Left kidney (tissue), 8 donors: ENCODE data around the gene ZFP82. TPM values are rescaled to one million over a fixed set of nuclear protein-coding genes. Genes with fewer than 3 reads are reported as not detected.

ENCODE experiments used
- DNase-seq: peaks from one replicate; pipeline ENCODE4 v3.0.0-alpha.2; 2013
- long read RNA-seq, 8 donors: transcript quantifications; one replicate each; lab custom pipeline, GENCODE V29; 2026
- polyA plus RNA-seq: library from polyadenylated mRNA; unstranded; fragments of 120-200 nt; gene quantifications from one replicate; pipeline ENCODE4 v1.2.1, GENCODE V29; 2013; ENCODE audit not compliant: insufficient read length

ZFP82 gene
- 16.9 TPM for polyA plus RNA-seq
- long read RNA-seq, donor 1, full-length matches to known transcripts = 14 of 14 reads
- long read RNA-seq, donor 1, partial matches to known transcripts = 0 of 14 reads
- long read RNA-seq, donor 1, other reads (novel, unspliced or antisense) = 0 of 14 reads
- long read RNA-seq, donor 2, full-length matches to known transcripts = 14 of 14 reads
- long read RNA-seq, donor 2, partial matches to known transcripts = 0 of 14 reads
- long read RNA-seq, donor 2, other reads (novel, unspliced or antisense) = 0 of 14 reads
- long read RNA-seq, donor 3, full-length matches to known transcripts = 6 of 6 reads
- long read RNA-seq, donor 3, partial matches to known transcripts = 0 of 6 reads
- long read RNA-seq, donor 3, other reads (novel, unspliced or antisense) = 0 of 6 reads
- long read RNA-seq, donor 4, full-length matches to known transcripts = 2 of 2 reads
- long read RNA-seq, donor 4, partial matches to known transcripts = 0 of 2 reads
- long read RNA-seq, donor 4, other reads (novel, unspliced or antisense) = 0 of 2 reads
- long read RNA-seq, donor 5, full-length matches to known transcripts = 10 of 10 reads
- long read RNA-seq, donor 5, partial matches to known transcripts = 0 of 10 reads
- long read RNA-seq, donor 5, other reads (novel, unspliced or antisense) = 0 of 10 reads
- long read RNA-seq, donor 6, full-length matches to known transcripts = 6 of 6 reads
- long read RNA-seq, donor 6, partial matches to known transcripts = 0 of 6 reads
- long read RNA-seq, donor 6, other reads (novel, unspliced or antisense) = 0 of 6 reads
- long read RNA-seq, donor 7, full-length matches to known transcripts = 16 of 16 reads
- long read RNA-seq, donor 7, partial matches to known transcripts = 0 of 16 reads
- long read RNA-seq, donor 7, other reads (novel, unspliced or antisense) = 0 of 16 reads
- long read RNA-seq, donor 8, partial matches to known transcripts = 0 of 1 reads
- long read RNA-seq, donor 8, other reads (novel, unspliced or antisense) = 0 of 1 reads

DNA sequence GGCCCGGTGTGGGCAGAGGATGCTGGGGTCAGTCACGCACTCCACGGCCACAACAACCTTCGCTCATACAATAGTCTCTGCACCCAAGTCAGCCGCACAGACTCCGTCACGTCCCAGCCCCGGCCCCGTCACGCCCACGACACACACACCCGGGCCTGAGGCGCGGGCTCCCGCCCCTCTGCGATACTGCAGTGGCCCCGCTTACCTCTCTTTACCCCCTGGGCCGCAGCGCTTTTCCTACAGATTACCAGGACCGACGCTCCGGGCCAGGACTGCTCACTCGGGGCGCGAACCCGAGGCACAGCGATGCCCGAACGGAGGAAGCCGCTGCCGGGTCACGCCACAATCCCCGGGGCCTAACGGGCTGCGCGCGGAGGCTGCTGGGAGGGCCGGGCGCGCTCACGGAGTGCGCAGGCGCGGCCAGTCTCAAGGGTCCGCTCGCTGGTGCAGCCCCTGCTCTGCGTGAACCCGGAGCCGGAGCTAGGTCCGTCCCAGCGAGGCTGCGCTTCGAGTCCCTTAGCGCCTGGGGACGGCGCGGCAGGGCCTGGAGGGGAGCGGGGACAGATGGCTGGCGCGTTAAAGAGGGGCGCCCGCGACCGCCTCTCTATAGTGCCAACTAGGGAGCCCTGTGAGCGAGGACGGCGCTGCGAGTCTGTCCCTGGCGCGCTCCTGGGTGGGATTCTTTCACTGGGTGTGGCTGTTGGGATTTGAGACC is at the start of gene ZFP82:
TSS of gene ZFP82 (minus strand) at position 358 of the 715 bp plus-strand sequence. CDS start 8,855 bp downstream, outside the sequence.
- peak; percentile 85 for DNase-seq

GRCh38 chr19:36460046-36460445 is 41.6 kb upstream of the ZFP82 start:
- no peak for DNase-seq

DNA sequence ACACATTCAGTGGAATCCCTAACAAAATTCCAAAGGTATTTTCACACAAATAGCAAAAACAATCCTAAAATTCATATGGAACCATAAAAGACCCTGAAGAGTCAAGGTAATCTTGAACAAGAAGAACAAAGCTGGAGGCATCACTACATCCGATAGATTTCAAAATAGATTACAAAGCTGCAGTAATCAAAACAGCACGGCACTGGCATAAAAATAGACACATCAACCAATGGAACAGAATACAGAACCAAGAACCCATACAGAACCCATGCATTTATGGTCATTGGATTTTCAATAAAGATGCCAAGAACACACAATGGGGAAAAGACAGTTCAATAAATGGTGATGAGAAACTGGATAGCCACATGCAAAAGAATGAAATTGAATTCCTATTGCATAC is 38.4 kb upstream of the ZFP82 start:
- no peak for DNase-seq

DNA sequence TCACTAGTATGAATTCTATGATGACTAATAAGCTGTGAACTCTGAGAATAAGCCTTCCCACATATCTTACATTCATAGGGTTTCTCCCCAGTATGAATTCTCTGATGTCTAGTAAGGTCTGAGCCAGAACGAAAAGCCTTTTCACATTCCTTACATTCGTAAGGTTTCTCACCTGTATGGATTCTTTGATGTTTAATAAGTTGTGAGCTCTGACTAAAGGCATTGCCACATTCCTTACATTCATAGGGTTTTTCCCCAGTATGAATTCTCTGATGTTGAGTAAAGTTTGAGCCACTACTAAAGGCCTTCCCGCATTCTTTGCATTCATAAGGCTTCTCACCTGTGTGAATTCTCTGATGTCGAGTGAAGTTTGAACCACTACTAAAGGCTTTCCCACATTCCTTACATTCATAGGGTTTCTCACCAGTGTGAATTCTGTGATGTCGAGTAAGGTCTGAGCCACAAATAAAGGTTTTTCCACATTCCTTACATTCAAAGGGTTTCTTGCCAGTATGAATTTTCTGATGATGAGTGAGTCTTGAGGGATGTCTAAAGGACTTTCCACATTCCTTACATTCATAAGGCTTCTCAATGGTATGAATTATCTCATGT is 30.7 kb upstream of the ZFP82 start:
- no peak for DNase-seq

DNA sequence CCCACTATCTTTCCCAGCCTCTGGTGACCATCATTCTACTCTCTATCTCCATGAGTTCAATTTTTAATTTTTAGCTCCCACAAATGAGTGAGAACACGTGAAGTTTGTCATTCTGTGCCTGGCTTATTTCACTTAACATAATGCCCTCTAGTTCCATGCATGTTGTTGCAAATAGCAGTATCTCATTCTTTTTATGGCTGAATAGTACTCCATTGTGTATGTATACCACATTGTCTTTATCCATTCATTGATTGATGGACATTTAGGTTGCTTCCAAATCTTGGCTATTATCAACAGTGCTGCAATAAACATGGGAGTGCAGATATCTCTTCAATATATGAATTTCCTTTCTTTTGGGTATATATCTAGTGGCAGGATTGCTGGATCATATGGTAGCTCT is 22.9 kb upstream of the ZFP82 start:
- no peak for DNase-seq

DNA sequence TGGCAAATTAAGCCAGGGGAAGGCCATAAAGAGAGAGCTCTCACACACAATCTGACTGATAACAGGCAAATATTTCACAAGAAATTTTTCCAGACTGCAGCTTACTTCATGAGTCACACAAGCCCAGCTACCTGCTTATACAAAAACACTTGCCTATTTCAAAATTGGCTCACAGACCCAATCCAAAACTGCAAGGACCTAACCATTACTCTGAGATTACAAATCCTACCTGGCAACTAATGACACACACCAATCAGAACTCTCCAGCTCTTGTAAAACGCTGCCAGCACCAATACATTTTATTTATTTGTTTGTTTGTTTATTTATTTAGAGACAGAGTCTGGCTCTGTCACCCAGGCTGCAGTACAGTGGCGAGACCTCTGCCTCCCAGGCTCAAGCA is 18.1 kb upstream of the ZFP82 start:
- DNase-seq = no peak

DNA sequence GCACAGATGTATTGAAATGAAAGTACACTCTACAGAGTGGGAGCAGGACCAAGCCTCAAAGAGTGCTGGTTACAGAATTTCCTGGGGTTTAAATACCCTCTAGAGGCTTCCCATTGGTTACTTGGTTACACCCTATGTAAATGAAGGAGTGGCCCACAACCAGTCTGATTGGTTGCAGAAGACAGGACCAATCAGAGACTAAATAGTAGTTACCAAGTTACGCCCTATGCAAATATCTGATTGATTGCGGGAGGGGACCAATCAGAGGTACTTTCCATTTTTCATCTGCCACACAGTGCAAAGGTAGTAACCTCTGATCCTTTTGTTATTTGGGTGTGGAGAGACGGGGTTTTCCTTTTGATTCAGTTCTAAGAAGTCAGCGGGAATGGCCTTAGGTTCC is 5.5 kb upstream of the ZFP82 start:
- DNase-seq = no peak

- no peak for DNase-seq
These were observed 3.5 kb upstream of the ZFP82 start for GRCh38 chr19:36421749-36422481.

GRCh38 chr19:36420961-36421748 is 2.7 kb upstream of the ZFP82 start:
- DNase-seq = peak; percentile 47

- no peak for DNase-seq
These were observed 625 bp downstream of the ZFP82 start for GRCh38 chr19:36417752-36418286.

GRCh38 chr19:36409841-36410240 is 8.6 kb downstream of the ZFP82 start:
- DNase-seq = no peak

DNA sequence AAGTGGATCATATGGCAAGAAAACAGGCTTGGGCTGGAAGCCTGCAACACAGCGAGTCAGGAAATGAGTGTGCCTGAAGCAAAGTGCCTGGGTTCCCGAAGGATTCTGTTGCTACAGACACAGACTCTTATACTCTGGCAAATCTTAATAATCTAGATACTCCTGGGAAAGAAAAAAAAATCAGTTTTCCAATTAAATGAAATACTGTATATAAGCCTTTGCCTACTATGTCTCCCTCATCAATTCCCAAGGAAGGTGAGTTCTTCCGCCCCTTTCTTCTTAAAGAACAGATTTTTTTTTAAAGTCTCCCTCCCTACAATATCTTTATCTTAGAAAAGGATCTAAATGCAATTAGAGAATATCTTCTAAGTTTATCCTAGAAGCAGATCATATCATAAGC is 10.3 kb downstream of the ZFP82 start:
- no peak for DNase-seq

GRCh38 chr19:36404498-36404897 is 13.9 kb downstream of the ZFP82 start:
- DNase-seq = no peak

- no peak for DNase-seq
These were observed 17.0 kb downstream of the ZFP82 start for GRCh38 chr19:36401475-36401874.

DNA sequence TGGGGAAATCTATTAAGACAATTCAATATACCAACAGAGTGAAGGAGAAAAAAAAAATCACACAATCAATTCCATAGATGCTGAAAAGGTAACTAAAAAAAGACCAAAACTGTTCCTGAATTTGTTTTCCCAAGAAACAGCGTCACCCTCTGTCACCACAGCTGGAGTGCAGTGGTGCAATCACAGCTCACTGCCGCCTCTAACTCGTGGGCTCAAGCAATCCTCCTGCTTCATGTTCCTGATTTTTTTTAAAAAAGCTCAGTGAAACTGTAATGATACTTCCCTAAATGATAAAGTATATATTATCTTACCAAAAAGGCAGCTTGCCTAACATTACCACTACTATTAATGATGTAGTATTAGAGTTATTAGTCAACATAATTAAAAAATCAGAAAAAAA is 19.9 kb downstream of the ZFP82 start:
- no peak for DNase-seq

- no peak for DNase-seq
These were observed 25.3 kb downstream of the ZFP82 start for GRCh38 chr19:36392916-36393673.

DNA sequence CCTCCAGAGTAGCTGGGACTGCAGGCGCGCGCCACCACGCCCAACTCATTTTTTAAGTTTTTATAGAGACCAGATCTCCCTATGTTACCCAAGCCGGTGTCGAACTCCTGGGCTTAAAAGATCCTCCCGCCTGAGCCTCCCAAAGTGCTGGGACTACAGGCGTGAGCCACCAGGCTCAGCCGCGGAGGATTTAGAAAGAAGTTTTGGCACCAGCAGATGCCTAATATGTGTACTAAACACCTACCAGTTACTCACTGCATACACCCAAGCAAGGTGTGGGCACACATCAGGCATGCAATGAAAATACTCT is 39.0 kb downstream of the ZFP82 start:
- no peak for DNase-seq

DNA sequence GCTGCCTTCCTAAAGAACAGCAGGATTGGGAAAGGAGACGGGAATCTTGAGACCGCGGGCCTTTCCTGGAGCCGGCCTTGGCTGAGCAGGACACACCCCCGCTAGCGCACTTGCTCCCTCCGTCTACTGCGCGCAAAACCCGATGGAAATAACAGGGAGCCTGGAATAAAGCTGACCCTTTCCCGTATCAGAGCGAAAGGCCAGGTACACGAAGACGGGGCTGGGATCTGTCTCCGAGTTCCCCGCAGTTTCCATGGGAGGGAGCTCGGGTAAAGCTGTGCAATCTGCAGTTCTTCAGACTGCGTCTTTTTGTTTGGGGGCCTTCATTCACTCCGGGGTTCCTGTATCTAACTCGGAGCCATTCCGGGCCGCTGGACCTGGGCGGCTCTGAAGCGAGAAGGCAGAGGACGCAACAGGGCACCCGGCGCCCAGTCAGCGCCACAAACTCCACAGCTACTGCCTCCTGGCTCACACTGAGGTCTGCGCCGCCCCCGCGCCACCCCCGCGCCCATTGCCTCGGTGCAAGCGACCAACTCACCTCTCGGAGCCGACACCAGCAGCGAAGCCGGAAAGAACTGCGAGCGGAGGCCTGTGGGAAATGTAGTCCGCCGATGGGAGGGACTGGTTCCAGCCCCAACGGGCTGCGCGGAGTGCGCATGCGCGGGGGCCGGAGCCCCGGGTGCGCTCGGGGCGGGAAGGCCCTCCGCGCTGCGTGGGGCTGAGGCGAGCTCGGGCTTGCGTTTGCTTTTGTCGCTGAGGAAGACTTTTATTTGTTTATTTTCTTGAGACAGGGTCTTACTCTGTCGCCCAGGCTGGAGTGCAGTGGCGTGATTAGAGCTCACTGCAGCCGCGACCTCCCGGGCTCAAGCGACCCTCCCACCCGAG is 39.6 kb downstream of the ZFP82 start, which contains the start of gene ZFP14:
TSS of gene ZFP14 (minus strand) at position 577 of the 885 bp plus-strand sequence. CDS start 11,309 bp downstream, outside the sequence.
- peak; percentile 95 for DNase-seq
